GM12872 (cell line): ENCODE results near the gene RTL5.

Experiments
- CTCF ChIP-seq: IDR thresholded peaks from 3 replicates; pipeline ENCODE4 v1.5.1; 2011; ENCODE audit warnings: low read depth, mild to moderate bottlenecking, low read length, moderate library complexity; ENCODE audit not compliant: insufficient read depth

RTL5 gene

GRCh38 chrX:72122621-72123337, 8.9 kb downstream of the RTL5 start:
- TF ChIP-seq CTCF, result no peak

- TF ChIP-seq CTCF, result no peak
Observed at GRCh38 chrX:72121383-72121782, 10.3 kb downstream of the RTL5 start.

GRCh38 chrX:72120837-72121236, 10.9 kb downstream of the RTL5 start:
- no peak for TF ChIP-seq CTCF

GRCh38 chrX:72117636-72118210, 14.0 kb downstream of the RTL5 start:
- no peak for TF ChIP-seq CTCF

GRCh38 chrX:72115380-72115779, 16.3 kb downstream of the RTL5 start:
- TF ChIP-seq CTCF, result no peak

GRCh38 chrX:72114807-72115206, 16.9 kb downstream of the RTL5 start:
- no peak for TF ChIP-seq CTCF

- no peak for TF ChIP-seq CTCF
Observed at GRCh38 chrX:72114306-72114705, 17.4 kb downstream of the RTL5 start.
